Bronchial epithelial cell (primary cell): ENCODE results near the gene THYN1. TPM values are rescaled to one million over a fixed set of nuclear protein-coding genes. Genes with fewer than 3 reads are reported as not detected.
A peak's percentile ranks its signal among the peaks of the same experiment; 100 is the strongest.

Experiments used
- DNase-seq: peaks from one replicate; pipeline ENCODE4 v3.0.0-alpha.2; 2010; ENCODE audit warnings: low read depth
- FAIRE-seq: peaks from 2 replicates; lab custom pipeline; 2011; peaks lifted over from hg19 to GRCh38; lab: Jason Lieb, UNC
- H3K27me3 ChIP-seq: 2 replicates; pipeline ENCODE4 v1.5.1; 2011; ENCODE audit warnings: low read length; ENCODE audit not compliant: control insufficient read depth, insufficient read depth
- H3K36me3 ChIP-seq: 2 replicates; pipeline ENCODE4 v1.5.1; 2011; ENCODE audit warnings: low read length; ENCODE audit not compliant: control insufficient read depth, insufficient read depth
- H3K4me3 ChIP-seq: 2 replicates; pipeline ENCODE4 v1.5.1; 2011; ENCODE audit warnings: mild to moderate bottlenecking, low read depth, low read length, control low read depth
- CTCF ChIP-seq: IDR thresholded peaks from 2 replicates; pipeline ENCODE4 v1.5.1; 2011; ENCODE audit warnings: mild to moderate bottlenecking, moderate library complexity, low read length, control low read depth, inconsistent platforms; ENCODE audit not compliant: insufficient read depth, severe bottlenecking
- total RNA-seq: library from RNA; depleted of rRNA; stranded (reverse); fragments of >200 nt; gene quantifications from 2 replicates; pipeline ENCODE4 v1.2.1, GENCODE V29; 2014

Gene THYN1
- total RNA-seq, 1 donor from 2014 or later = 60.3 TPM

- no peak for TF ChIP-seq CTCF
- no peaks in the 10 kb centered on the region for H3K27me3 ChIP-seq
- no peak overlapping the region for H3K4me3 ChIP-seq
- FAIRE-seq (no peak), DNase-seq (no peak)
- H3K36me3 ChIP-seq = no peaks in the 10 kb centered on the region
These were observed 19.4 kb downstream of the THYN1 start for GRCh38 chr11:134233729-134234179.

- no peak for TF ChIP-seq CTCF
- DNase-seq (no peak), FAIRE-seq (no peak)
- no peak overlapping the region for H3K4me3 ChIP-seq
- H3K36me3 ChIP-seq = no peaks in the 10 kb centered on the region
- no peaks in the 10 kb centered on the region for H3K27me3 ChIP-seq
These were observed 21.0 kb downstream of the THYN1 start for GRCh38 chr11:134231958-134232659.

- Histone ChIP-seq H3K36me3 (no peaks in the 10 kb centered on the region), H3K4me3 (no peak overlapping the region), H3K27me3 (no peaks in the 10 kb centered on the region)
- no peak for TF ChIP-seq CTCF
- no peak for FAIRE-seq
- no peak for DNase-seq
These were observed 22.8 kb downstream of the THYN1 start for GRCh38 chr11:134230339-134230738.

GRCh38 chr11:134229126-134229790 lies 23.9 kb downstream of the THYN1 start:
- Histone ChIP-seq H3K4me3 (no peak overlapping the region), H3K36me3 (no peaks in the 10 kb centered on the region), H3K27me3 (no peaks in the 10 kb centered on the region)
- FAIRE-seq (no peak), DNase-seq (peak; percentile 25)
- no peak for TF ChIP-seq CTCF

- DNase-seq = no peak
- no peak for FAIRE-seq
- H3K27me3 ChIP-seq = no peaks in the 10 kb centered on the region
- H3K4me3 ChIP-seq = no peak overlapping the region
- no peaks in the 10 kb centered on the region for H3K36me3 ChIP-seq
- no peak for TF ChIP-seq CTCF
These were observed 24.5 kb downstream of the THYN1 start for GRCh38 chr11:134228625-134229024.
